HepG2 (cell line): ENCODE data around the gene MRAP.
"Not testable (repeated sequence)": the region's sequence is repeated elsewhere in the genome, so short reads cannot be mapped to it uniquely, and the experiment has no call there.

Experiments used
- RAD21 ChIP-seq: fragments of 450-650 bp; formaldehyde crosslinking; IDR thresholded peaks from 2 replicates; pipeline ENCODE4 v1.5.0; 2020; ENCODE audit warnings: mild to moderate bottlenecking
- ZMAT3 ChIP-seq: sonication (generic); formaldehyde crosslinking; conservative IDR thresholded peaks from 2 replicates; pipeline ENCODE4 v1.7.0; 2021; ENCODE audit warnings: missing genetic modification reagents
- TF ChIP-seq, protein P1 (sequence below): IDR thresholded peaks from 2 replicates; pipeline ENCODE4 v1.6.1; 2016; ENCODE audit warnings: mild to moderate bottlenecking
- TF ChIP-seq, protein P2 (sequence below): sonication (generic); formaldehyde crosslinking; IDR thresholded peaks from 2 replicates; pipeline ENCODE4 v1.5.0; 2020; ENCODE audit warnings: mild to moderate bottlenecking, missing genetic modification reagents, moderate library complexity

DNA sequence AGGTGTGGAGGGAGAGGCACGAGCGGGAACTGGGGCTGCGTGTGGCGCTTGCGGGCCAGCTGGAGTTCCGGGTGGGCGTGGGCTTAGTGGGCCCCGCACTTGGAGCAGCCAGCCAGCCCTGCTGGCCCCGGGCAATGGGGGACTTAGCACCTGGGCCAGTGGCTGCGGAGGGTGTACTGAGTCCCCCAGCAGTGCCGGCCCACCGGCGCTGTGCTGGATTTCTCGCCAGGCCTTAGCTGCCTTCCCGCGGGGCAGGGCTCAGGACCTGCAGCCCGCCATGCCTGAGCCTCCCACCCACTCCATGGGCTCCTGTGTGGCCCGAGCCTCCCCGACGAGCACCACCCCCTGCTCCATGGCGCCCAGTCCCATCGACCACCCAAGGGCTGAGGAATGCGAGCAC, 33.3 kb upstream of the MRAP start:
- TF ChIP-seq, protein P1, sequence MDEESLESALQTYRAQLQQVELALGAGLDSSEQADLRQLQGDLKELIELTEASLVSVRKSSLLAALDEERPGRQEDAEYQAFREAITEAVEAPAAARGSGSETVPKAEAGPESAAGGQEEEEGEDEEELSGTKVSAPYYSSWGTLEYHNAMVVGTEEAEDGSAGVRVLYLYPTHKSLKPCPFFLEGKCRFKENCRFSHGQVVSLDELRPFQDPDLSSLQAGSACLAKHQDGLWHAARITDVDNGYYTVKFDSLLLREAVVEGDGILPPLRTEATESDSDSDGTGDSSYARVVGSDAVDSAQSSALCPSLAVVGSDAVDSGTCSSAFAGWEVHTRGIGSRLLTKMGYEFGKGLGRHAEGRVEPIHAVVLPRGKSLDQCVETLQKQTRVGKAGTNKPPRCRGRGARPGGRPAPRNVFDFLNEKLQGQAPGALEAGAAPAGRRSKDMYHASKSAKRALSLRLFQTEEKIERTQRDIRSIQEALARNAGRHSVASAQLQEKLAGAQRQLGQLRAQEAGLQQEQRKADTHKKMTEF (CRISPR knock-in tag): not testable (repeated sequence)
- TF ChIP-seq RAD21, ZMAT3 (CRISPR knock-in tag): not testable (repeated sequence)
- TF ChIP-seq, protein P2, sequence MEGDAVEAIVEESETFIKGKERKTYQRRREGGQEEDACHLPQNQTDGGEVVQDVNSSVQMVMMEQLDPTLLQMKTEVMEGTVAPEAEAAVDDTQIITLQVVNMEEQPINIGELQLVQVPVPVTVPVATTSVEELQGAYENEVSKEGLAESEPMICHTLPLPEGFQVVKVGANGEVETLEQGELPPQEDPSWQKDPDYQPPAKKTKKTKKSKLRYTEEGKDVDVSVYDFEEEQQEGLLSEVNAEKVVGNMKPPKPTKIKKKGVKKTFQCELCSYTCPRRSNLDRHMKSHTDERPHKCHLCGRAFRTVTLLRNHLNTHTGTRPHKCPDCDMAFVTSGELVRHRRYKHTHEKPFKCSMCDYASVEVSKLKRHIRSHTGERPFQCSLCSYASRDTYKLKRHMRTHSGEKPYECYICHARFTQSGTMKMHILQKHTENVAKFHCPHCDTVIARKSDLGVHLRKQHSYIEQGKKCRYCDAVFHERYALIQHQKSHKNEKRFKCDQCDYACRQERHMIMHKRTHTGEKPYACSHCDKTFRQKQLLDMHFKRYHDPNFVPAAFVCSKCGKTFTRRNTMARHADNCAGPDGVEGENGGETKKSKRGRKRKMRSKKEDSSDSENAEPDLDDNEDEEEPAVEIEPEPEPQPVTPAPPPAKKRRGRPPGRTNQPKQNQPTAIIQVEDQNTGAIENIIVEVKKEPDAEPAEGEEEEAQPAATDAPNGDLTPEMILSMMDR: not testable (repeated sequence)
